Stimulated activated CD4-positive, alpha-beta T cell treated with anti-CD3 and anti-CD28 coated beads, Interleukin-1b, Interleukin-23, amount 100 ng/mL, for 4 hours (primary cell): ENCODE results near the gene TBPL2.
A peak's percentile ranks its signal among the peaks of the same experiment; 100 is the strongest.
"Not testable (repeated sequence)": the region's sequence is repeated elsewhere in the genome, so short reads cannot be mapped to it uniquely, and the experiment has no call there.

Source experiments
- DNase-seq, 2 donors: peaks; one replicate each; pipeline ENCODE4 v3.0.0-alpha.2; 2020; ENCODE audit warnings: low read depth in 2 of 2

The TBPL2 gene

DNA sequence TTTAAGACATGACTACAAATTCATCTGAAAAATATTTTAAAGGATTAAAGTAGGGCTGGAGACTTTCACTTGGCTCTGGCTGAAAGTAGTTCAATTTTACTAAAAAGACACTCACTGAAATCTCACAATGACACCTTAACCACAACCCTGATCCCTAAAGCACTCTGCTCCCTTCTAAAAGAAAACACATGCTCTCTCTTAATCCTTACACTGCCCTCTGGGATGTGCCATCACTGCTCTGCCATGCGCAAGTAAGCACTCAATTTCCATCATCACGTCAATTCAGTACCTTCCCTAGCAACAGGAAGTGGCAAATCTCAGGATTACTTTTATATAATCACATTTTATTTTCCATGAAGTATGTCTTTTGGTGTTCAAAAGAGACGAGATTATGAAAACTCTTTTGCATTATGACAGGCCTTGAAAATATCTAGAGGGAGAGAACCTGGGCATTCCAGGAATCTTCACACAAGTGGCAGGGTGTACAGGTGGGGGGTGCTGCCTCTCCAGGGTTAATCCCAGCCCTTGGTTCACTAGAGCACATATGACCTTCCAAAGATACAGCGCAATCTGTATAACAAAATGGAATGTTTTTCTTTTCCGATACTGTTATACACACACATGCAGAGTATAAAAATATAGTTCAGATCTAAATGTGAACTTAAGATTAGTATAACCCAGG is 36.1 kb downstream of the TBPL2 start:
- no peak for DNase-seq

DNA sequence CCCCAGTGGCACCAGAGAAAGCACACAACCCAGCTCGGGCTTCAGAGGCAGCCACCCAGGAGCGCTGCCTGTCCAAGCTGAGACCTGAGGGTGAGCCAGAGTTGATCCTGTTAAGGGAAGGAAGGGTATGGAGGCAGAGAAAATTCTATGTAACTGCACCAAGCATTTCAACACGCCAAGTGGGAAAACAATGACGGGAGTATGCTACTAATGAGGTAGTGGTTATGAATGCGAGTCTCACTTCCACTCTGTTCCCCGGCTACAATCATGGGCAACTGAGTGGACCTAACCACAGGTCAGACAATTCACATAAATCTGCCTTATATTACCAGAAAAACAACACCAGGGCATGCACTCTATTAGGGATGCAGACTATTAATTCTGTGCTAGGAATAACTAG is 38.7 kb downstream of the TBPL2 start:
- DNase-seq: no peak

GRCh38 chr14:55399852-55400251 is 40.6 kb downstream of the TBPL2 start:
- DNase-seq: no peak

DNA sequence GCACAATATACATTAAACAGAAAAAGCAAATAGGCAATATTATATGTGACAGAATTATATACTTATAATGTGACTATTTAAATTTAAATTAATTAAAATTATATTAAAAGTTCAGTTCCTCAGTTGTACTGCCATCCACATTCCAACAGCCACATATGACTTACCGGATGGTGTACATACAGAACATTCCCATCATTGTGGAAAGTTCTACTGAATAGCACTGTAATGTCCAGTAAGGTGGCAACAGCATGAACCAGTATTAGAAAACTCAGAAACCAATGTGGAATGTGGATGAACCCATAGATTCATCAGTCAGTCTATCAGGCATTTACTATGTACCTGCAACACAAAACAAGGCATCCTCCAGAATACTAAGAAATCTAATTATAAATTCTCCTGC is 41.2 kb downstream of the TBPL2 start:
- no peak for DNase-seq

DNA sequence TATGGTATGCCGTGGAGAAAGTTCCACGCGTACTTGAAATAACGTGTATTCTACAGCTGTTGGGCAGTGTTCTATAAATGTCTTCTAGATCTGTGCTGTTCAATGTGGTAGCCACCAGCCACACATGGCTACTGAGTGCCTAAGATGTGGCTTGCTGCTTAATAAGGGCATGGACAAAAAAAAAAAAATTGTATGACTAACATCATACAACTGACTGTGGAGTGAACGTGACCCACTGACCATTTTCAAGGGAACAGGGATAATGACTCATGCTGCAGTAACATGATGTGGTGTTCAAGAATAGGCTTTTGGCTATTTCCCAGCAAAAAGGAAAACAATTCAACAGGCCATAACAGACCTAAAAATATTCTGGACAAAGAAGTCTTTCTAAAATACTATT is 41.7 kb downstream of the TBPL2 start:
- DNase-seq: no peak

- DNase-seq: no peak
Measured at GRCh38 chr14:55389330-55389729, 51.1 kb downstream of the TBPL2 start.

DNA sequence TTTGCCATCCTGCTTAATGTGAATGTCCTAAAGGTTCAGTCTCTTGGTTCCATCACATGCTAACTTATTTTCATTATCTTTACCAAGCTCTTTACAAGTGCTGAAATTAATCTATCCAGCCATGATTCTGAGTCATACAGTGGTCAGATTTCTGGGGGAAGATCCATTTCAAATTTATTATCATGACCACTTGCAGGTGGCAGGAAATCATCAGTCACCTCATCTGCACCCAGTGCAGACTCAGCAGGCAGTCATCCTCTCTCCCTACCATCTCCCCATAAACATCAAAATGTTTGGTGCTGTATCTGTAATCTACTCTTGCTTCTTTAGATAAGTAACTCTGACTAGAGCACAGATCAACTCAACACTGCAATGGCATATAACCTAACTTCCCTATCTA is 52.3 kb downstream of the TBPL2 start:
- no peak for DNase-seq

DNA sequence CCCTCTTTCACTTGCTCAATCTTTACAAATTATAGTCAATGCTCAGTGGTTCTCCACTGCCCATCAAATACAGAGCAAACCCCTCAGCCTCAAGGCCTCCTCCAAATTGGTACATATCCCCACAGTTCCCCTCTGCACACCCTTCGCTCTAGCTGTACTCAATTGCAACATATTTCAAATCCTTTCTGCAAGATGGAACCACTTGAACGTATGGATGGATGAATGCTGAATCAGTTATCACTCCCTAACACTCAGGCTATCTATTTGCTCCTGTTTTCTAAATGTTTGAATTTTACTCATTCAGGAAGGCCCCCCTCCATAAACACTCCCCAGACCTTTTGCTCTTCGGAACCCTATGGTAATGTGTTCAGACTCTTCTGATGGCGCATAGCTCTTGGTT is 53.3 kb downstream of the TBPL2 start:
- no peak for DNase-seq

DNA sequence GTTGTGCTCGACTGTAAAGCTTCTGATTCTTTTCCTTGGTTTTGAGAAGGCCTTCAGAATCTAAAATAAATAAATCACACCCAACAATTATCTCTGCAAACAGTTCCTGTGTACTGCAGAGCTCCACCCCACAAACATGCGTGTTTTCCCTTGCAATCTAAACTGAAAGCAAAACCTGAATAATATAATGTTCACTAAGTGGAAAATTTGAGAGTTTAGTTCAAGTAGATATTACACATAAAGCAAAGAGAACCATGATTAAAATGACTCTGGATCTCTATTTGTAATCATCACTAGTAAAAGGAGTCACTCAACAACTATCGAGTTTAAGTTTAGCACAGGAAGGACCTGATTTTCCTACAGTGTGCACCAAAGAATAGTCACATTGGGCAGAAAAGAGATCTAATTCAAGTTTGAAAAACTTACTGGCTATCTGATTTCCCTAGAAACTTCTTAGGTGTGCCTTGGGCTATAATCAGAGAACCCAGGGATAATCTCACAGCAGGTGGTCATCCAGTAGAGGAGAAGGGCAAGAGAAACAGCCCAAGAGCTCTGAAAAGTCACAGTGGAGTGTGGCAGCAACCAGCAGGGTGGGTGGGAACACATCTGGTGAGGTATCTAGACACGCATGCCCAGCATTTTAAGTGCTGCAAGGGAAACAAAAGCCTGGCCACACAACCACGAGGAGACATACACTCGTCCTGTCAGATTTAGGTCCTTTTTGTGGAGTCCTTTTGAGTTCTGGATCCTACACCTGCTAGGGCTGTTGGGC is 54.2 kb downstream of the TBPL2 start:
- DNase-seq: no peak

GRCh38 chr14:55384536-55384935 is 55.9 kb downstream of the TBPL2 start:
- no peak for DNase-seq

- no peak for DNase-seq
Measured at GRCh38 chr14:55383541-55384140, 56.8 kb downstream of the TBPL2 start.

DNA sequence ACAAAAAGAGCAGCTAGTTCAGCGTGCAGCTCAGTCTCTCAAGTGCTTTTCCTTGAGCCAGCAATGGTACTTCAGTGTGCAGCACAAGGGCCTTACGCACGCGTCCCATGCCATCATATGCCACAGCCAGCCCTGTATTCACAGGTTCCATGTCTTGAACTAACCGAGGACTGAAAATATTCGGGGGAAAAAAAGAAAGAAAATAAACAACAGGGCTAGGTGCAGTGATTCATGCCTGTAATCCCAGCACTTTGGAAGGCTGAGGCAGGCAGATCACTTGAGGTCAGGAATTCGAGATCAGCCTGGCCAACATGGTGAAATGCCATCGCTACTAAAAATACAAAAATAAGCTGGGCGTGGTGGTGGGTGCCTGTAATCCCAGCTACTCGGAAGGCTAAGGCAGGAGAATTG is 57.4 kb downstream of the TBPL2 start:
- not testable (repeated sequence) for DNase-seq

DNA sequence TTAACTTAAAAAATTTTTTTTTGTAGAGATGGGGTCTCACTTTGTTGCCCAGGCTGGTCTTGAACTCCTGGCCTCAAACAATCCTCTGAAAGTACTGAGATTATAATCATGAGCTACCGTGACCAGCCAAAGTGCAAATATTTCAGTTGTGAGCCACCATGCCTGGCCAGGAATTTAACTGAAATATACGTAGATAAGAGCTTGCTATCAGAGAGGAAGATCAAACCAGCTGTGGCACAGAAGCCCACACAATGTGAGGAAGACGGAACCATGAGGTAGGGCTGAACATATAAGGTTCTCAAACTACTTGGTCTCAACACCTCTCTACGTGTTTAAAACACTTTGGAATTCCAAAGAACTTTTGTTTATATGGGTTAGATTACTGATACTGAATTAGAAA is 57.9 kb downstream of the TBPL2 start:
- no peak for DNase-seq

DNA sequence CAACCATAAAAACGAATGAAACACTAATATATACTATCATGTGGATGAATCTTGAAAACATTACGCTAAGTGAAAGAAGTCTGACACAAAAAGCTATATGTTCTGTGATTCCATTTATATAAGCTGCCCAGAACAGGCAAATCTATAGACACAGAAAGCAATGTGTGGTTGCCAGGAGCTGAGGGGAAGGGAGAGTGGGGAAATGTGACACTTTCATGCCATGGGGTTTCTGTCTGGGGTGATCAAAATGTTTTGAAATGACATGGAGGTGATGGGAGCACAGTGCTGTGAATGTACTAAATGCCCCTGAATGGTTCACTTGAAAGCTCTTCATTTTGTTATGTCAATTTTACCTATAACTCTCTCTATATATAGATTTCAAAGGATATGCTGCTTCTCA is 58.9 kb downstream of the TBPL2 start:
- no peak for DNase-seq

- no peak for DNase-seq
Measured at GRCh38 chr14:55381040-55381439, 59.4 kb downstream of the TBPL2 start.

GRCh38 chr14:55377236-55377635 is 63.2 kb downstream of the TBPL2 start:
- no peak for DNase-seq

DNA sequence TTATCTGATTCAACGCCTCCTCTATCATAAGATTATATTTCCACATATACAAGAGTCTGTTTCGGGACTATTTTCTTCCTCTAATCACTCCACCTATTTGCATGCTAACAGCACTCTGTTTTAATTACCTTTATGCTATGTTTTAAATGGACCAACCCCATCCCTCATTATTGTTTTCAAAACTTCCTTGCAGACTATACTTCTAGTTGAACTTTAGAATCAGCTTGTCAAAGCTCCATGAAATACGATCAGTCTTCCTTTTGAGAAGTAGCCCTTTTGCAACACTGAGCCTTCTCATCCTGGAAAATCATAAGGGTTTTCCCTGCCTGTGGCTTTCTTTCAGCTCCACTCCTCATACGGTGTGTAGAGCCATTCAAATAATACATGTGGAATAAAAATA is 65.6 kb downstream of the TBPL2 start:
- DNase-seq: no peak

DNA sequence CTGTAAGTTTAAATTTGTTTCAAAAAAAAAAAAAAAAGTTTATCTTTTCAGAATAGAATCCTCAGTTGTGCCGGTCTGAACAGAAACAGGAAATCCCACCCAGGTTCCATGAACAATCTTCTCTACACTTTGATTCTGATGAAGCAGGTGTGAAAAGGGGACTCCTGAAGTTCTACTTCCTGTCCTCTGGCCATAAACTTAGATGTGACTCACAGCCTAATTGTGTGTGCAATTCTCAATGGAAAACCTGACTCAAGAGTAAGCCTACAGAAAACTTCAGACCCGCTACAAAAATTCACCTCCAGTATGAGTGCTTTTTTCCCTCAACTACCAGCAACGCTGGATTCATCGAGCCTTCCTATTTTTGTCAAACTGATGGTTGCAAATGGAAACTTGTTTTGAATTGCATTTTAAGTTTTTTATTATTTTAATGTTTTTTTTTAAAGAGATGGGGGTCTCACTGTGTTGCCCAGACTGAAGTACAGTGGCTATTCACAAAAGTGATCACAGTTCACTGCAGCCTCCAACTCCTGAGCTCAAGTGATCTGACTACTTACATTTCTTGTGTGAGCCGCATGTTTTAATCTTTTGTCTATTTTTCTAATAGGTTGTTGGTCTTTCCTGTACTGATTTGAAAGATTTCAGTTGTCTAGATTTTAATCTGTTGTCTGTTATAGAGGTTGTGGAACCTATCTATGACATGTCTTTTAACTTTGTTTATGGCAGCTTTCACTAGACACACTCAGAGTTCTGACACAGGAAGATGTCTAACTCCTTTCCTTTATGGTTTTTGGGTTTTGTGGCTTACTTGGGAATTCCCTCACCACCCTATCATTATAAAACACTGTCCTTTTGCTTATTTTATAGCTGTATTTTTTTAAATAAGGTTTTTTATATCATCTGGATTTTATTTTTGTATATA is 66.4 kb downstream of the TBPL2 start:
- peak in 1 of 2 donors; percentile 36 for DNase-seq

DNA sequence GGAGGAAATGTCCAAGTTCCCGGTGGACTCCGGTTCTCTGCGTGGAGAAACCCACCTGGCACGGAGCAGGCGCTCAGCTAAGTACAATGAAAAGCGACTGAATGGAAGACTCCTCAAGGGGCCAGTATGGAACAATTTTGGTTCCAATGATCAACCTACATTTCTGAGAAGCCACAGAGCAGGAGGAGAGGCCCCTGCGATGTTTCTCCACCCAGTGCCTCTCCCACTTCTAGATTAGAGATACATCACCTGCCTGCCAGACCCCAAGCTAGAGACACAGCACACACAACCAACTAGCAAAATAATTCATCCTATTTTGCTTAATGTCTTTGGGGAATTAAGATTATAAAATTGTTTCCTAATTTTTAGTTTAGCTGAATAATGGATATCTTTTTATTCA is 67.6 kb downstream of the TBPL2 start:
- DNase-seq: no peak

DNA sequence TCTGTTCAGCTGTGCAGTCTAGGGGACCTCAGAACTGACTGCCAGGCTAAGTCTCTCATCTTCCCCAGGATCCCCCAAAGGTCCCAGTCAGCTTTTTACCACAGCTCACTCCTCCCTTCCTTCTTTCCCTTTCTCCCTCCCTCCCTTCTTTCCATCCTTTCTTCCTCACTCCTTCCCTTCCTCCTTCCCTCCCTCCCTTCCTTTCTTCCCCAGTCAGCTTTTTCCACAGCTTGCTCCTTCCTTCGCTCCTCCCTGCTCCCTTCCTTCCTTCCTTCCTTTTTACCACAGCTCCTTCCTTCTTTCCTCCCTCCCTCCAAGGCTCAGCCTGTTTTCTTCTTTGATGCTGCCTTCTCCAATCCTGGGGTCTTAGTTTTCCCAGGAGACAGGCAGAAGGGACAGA is 68.0 kb downstream of the TBPL2 start:
- no peak for DNase-seq

DNA sequence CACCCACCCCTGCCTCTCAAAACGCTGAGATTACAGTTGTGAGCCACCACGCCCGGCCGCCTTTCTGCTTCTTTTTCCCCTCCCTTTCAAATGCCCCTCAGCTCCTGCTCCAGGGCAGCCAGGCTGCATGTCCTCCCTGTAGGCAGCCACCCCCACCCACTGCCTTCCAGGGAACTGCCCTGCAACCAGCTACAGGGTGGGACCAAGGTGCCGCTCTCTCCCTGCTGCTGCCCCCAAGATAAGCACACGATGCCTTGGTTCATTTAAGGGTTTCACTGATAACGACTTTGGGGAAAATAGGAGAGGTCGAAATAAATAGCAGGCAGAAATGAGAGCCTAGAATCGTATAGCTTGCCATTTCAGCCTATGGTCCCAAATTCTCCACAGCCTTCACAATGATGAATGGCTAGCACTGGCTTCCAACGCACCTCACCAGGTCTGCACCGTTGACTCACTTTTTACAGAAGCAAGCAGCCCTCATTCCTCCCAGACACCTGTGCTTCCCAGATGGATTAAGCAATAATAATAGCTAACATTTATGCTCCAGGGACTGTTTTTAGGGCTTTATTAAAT is 69.4 kb downstream of the TBPL2 start:
- no peak for DNase-seq

- DNase-seq: no peak
Measured at GRCh38 chr14:55366271-55366670, 74.1 kb downstream of the TBPL2 start.
